ENCODE data around the gene YPEL1. TPM values are rescaled to one million over a fixed set of nuclear protein-coding genes. Genes with fewer than 3 reads are reported as not detected.
A peak's percentile ranks its signal among the peaks of the same experiment; 100 is the strongest.
"Not testable (repeated sequence)": the region's sequence is repeated elsewhere in the genome, so short reads cannot be mapped to it uniquely, and the experiment has no call there.

YPEL1 gene
- total RNA-seq, 6 experiments from 2014 or later: 1.0 to 11.2 (median 2.7) TPM

- DNase-seq: no peak
- WGBS (ENCODE audit: insufficient coverage, low coverage, low lambda C conversion rate, missing lambda C conversion rate): 10% methylated on average over 7 of the region's 8 CpGs
- no peaks in the 10 kb centered on the region for H3K9me3 ChIP-seq
- H3K4me3 ChIP-seq: peak overlapping the region; percentile 46 to 78 (median 56)
- no peaks in the 10 kb centered on the region for H3K36me3 ChIP-seq
- no peak for ATAC-seq
- TF ChIP-seq CTCF (IDR thresholded peaks at IDR 0.05) (no peak), POLR2A (IDR thresholded peaks at IDR 0.05) (no peak)
- no peaks in the 10 kb centered on the region for H3K27me3 ChIP-seq
- intact Hi-C loops (cut with DNase I): loop anchor here in 1 of 2 donors (10.0 kb wide), 1 partner anchor 200 kb away; no protein-coding TSS in a partner anchor
- peak overlapping the region in 2 of 3 donors; percentile 27 to 79 for H3K27ac ChIP-seq
- peaks cover 0 to 4% (median 0%) of the 10 kb centered on the region in 4 donors for H3K4me1 ChIP-seq
These were observed 924 bp downstream of the YPEL1 start for GRCh38 chr22:21734540-21735199.

- 40% methylated on average over 3 of the region's 5 CpGs for WGBS (ENCODE audit: insufficient coverage, low coverage, low lambda C conversion rate, missing lambda C conversion rate)
- ATAC-seq (peak in 1 of 4 donors; percentile 3), DNase-seq (no peak)
- no peaks in the 10 kb centered on the region for H3K9me3 ChIP-seq
- H3K36me3 ChIP-seq: no peaks in the 10 kb centered on the region
- H3K27me3 ChIP-seq: no peaks in the 10 kb centered on the region
- H3K27ac ChIP-seq: no peak overlapping the region
- H3K4me1 ChIP-seq: peaks cover 0 to 4% (median 0%) of the 10 kb centered on the region in 4 donors
- H3K4me3 ChIP-seq: no peak overlapping the region
- TF ChIP-seq POLR2A (IDR thresholded peaks at IDR 0.05) (no peak), CTCF (IDR thresholded peaks at IDR 0.05) (no peak)
- intact Hi-C loops (cut with DNase I): loop anchor here in 1 of 2 donors (10.0 kb wide), 1 partner anchor 203 kb away; no protein-coding TSS in a partner anchor
These were observed 4.1 kb downstream of the YPEL1 start for GRCh38 chr22:21731503-21731902.

- ATAC-seq (no peak), DNase-seq (no peak)
- Histone ChIP-seq H3K27me3 (no peaks in the 10 kb centered on the region), H3K9me3 (no peaks in the 10 kb centered on the region), H3K4me3 (no peak overlapping the region), H3K27ac (no peak overlapping the region), H3K36me3 (no peaks in the 10 kb centered on the region), H3K4me1 (peaks cover 0 to 4% (median 0%) of the 10 kb centered on the region in 4 donors)
- TF ChIP-seq POLR2A (IDR thresholded peaks at IDR 0.05): no peak
- TF ChIP-seq CTCF (IDR thresholded peaks at IDR 0.05): no peak
- intact Hi-C loops (cut with DNase I): loop anchor here in 1 of 2 donors (10.0 kb wide), 1 partner anchor 204 kb away; no protein-coding TSS in a partner anchor
- WGBS (ENCODE audit: insufficient coverage, low coverage, low lambda C conversion rate, missing lambda C conversion rate): 65% methylated on average over 8 of the region's 9 CpGs
These were observed 4.9 kb downstream of the YPEL1 start for GRCh38 chr22:21730535-21731308.

GRCh38 chr22:21729184-21729583, 6.4 kb downstream of the YPEL1 start:
- H3K4me3 ChIP-seq; intact Hi-C loops (cut with DNase I); H3K27me3 ChIP-seq; H3K9me3 ChIP-seq; H3K27ac ChIP-seq; DNase-seq; H3K4me1 ChIP-seq; H3K36me3 ChIP-seq; ATAC-seq: not testable (repeated sequence)
- 74% methylated on average over 3 of the region's 3 CpGs for WGBS (ENCODE audit: insufficient coverage, low coverage, low lambda C conversion rate, missing lambda C conversion rate)

- intact Hi-C loops (cut with DNase I): no loop called here
- DNase-seq (no peak), ATAC-seq (no peak)
- peaks cover 0 to 4% (median 0%) of the 10 kb centered on the region in 4 donors for H3K4me1 ChIP-seq
- no peaks in the 10 kb centered on the region for H3K36me3 ChIP-seq
- H3K27me3 ChIP-seq: no peaks in the 10 kb centered on the region
- WGBS (ENCODE audit: insufficient coverage, low coverage, low lambda C conversion rate, missing lambda C conversion rate): 92% methylated on average over 8 of the region's 12 CpGs
- H3K27ac ChIP-seq: no peak overlapping the region
- H3K9me3 ChIP-seq: no peaks in the 10 kb centered on the region
- no peak overlapping the region for H3K4me3 ChIP-seq
- TF ChIP-seq CTCF (IDR thresholded peaks at IDR 0.05): no peak
- no peak for TF ChIP-seq POLR2A (IDR thresholded peaks at IDR 0.05)
These were observed 7.3 kb downstream of the YPEL1 start for GRCh38 chr22:21728270-21728669.

All from right lobe of liver (tissue), 6 donors.